GM23338 (cell line): Measurements from ENCODE around the gene MYH13. TPM values are rescaled to one million over a fixed set of nuclear protein-coding genes. Genes with fewer than 3 reads are reported as not detected.

Source experiments
- ATAC-seq: fragments of 200-7000 bp; cut with Tn5 transposase; 3 replicates; pipeline ENCODE4 v1.9.1; 2020
- DNase-seq: peaks from one replicate; pipeline ENCODE4 v3.0.0-alpha.2; 2015; ENCODE audit warnings: low spot score
- H2AFZ ChIP-seq: fragments of 200-600 bp; sonication (generic); 2 replicates; pipeline ENCODE4 v1.8.0; 2016; ENCODE audit warnings: antibody characterized with exemption, mild to moderate bottlenecking, moderate library complexity
- H3F3A ChIP-seq: fragments of 200-600 bp; sonication (generic); replicated peaks from 2 replicates; pipeline ENCODE4 v1.8.0; 2017; ENCODE audit warnings: antibody characterized with exemption, mixed run types, low read depth
- H3K27ac ChIP-seq: fragments of 200-600 bp; sonication (generic); 2 replicates; pipeline ENCODE4 v1.6.1; 2016; ENCODE audit warnings: low read depth
- H3K27me3 ChIP-seq: fragments of 200-600 bp; sonication (generic); 2 replicates; pipeline ENCODE4 v1.8.0; 2016; ENCODE audit warnings: mild to moderate bottlenecking, mixed run types, moderate library complexity; ENCODE audit not compliant: insufficient read depth
- H3K36me3 ChIP-seq: fragments of 200-600 bp; sonication (generic); 2 replicates; pipeline ENCODE4 v1.8.0; 2016; ENCODE audit warnings: mild to moderate bottlenecking; ENCODE audit not compliant: insufficient read depth
- H3K4me1 ChIP-seq: fragments of 200-600 bp; sonication (generic); 2 replicates; pipeline ENCODE4 v1.8.0; 2016; ENCODE audit warnings: mild to moderate bottlenecking, moderate library complexity; ENCODE audit not compliant: insufficient read depth
- H3K4me2 ChIP-seq: fragments of 200-600 bp; sonication (generic); 2 replicates; pipeline ENCODE4 v1.7.1; 2017; ENCODE audit warnings: mixed run types
- H3K4me3 ChIP-seq: fragments of 200-600 bp; sonication (generic); 2 replicates; pipeline ENCODE4 v1.6.1; 2016; ENCODE audit warnings: mixed run types
- H3K79me2 ChIP-seq: fragments of 200-600 bp; sonication (generic); replicated peaks from 2 replicates; pipeline ENCODE4 v1.8.0; 2017; ENCODE audit warnings: mild to moderate bottlenecking; ENCODE audit not compliant: insufficient read depth
- H3K9me2 ChIP-seq: fragments of 200-600 bp; sonication (generic); 2 replicates; pipeline ENCODE4 v1.8.0; 2017; ENCODE audit not compliant: insufficient read depth
- H4K20me1 ChIP-seq: fragments of 200-600 bp; sonication (generic); replicated peaks from 2 replicates; pipeline ENCODE4 v1.8.0; 2017; ENCODE audit warnings: mild to moderate bottlenecking; ENCODE audit not compliant: insufficient read depth
- H3K27ac Mint-ChIP-seq: 2 replicates; pipeline ENCODE4 v1.8.0; 2020; ENCODE audit warnings: inconsistent platforms, mild to moderate bottlenecking, moderate library complexity, mixed read lengths
- H3K27me3 Mint-ChIP-seq: 3 replicates; pipeline ENCODE4 v1.8.0; 2022; ENCODE audit warnings: low read depth, mild to moderate bottlenecking, moderate library complexity, mixed read lengths, inconsistent platforms; ENCODE audit not compliant: insufficient read depth, poor library complexity
- H3K36me3 Mint-ChIP-seq: 3 replicates; pipeline ENCODE4 v1.8.0; 2021; ENCODE audit warnings: low read depth, mild to moderate bottlenecking, inconsistent platforms, moderate library complexity, mixed read lengths
- H3K4me1 Mint-ChIP-seq: 3 replicates; pipeline ENCODE4 v1.8.0; 2020; ENCODE audit warnings: mild to moderate bottlenecking, inconsistent platforms, mixed read lengths
- H3K4me3 Mint-ChIP-seq: 3 replicates; pipeline ENCODE4 v1.8.0; 2021; ENCODE audit warnings: moderate library complexity, mild to moderate bottlenecking, inconsistent platforms, mixed read lengths
- H3K9me3 Mint-ChIP-seq: 3 replicates; pipeline ENCODE4 v1.8.0; 2020; ENCODE audit warnings: moderate library complexity, mild to moderate bottlenecking, inconsistent platforms, mixed read lengths
- EZH2 ChIP-seq: fragments of 200-600 bp; sonication (generic); IDR thresholded peaks from one replicate; pipeline ENCODE4 v1.8.0; 2017; ENCODE audit warnings: antibody characterized with exemption, mild to moderate bottlenecking, low read depth; ENCODE audit not compliant: unreplicated experiment
- JUNB ChIP-seq: IDR thresholded peaks from one replicate; pipeline ENCODE4 v1.6.1; 2016; ENCODE audit warnings: antibody characterized with exemption; ENCODE audit not compliant: unreplicated experiment
- ZNF114 ChIP-seq: fragments of 250-450 bp; sonication (Bioruptor Pico); IDR thresholded peaks from 2 replicates; pipeline ENCODE4 v1.5.0; 2020; ENCODE audit warnings: mild to moderate bottlenecking, moderate library complexity
- ZNF331 ChIP-seq: fragments of 250-450 bp; sonication (Bioruptor Pico); IDR thresholded peaks from 2 replicates; pipeline ENCODE4 v1.5.0; 2020; ENCODE audit warnings: low read depth, mild to moderate bottlenecking, moderate library complexity
- polyA plus RNA-seq: library from polyadenylated mRNA; unstranded; fragments of >200 nt; fragmentation: Nextera tagmentation; extraction: Ambion mirVana; gene quantifications from 2 replicates; pipeline ENCODE4 v1.2.1, GENCODE V29; 2016
- total RNA-seq: library from RNA; depleted of rRNA; stranded (reverse); fragments of >200 nt; shearing (Covaris generic); gene quantifications from 2 replicates; pipeline ENCODE4 v1.2.3, GENCODE V29; 2014
- TF ChIP-seq, protein P1 (sequence below), 2 experiments: fragments of 200-600 bp in 1 of 2; sonication (generic) in 1 of 2; conservative IDR thresholded peaks; 2 replicates each; pipeline versions ENCODE4 v1.5.1 to v1.6.1; 2016 to 2017; ENCODE audit warnings: antibody characterized with exemption in 2 of 2, low read depth in 2 of 2, mild to moderate bottlenecking in 2 of 2, moderate library complexity in 1 of 2
- TF ChIP-seq, protein P2 (sequence below): fragments of 250-450 bp; sonication (Bioruptor Pico); IDR thresholded peaks from 2 replicates; pipeline ENCODE4 v1.5.0; 2020; ENCODE audit warnings: mild to moderate bottlenecking, moderate library complexity

MYH13 gene
- total and polyA plus RNA-seq, 2 experiments from 2014 or later: not detected

DNA sequence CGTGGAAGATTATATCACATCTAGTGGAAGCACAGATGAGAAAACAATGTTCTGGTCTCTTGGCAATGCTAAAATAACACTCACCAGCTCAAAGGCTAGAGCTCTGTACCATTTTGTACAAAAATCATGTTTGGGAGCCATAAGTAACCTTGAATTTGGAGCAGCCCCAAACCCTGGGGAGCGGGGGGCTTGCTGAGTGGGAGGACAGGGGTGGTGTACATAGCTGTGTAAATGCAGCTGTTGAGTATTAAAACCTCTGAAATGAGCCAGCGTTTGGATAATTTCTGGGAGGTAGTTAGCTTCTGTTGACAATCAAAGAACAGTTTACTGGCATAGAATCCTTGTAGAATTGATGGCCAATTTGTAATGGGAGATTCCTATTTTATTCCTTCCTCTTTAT lies 44.6 kb upstream of the MYH13 start:
- H3F3A ChIP-seq: no peaks in the 10 kb centered on the region
- no peaks in the 10 kb centered on the region for H3K36me3 Mint-ChIP-seq
- no peaks in the 10 kb centered on the region for H3K9me2 ChIP-seq
- H3K4me3 ChIP-seq: no peak overlapping the region
- peak overlapping the region; percentile 89 for H3K27ac Mint-ChIP-seq
- H3K4me1 ChIP-seq: peaks cover 24% of the 10 kb centered on the region
- no peaks in the 10 kb centered on the region for H3K36me3 ChIP-seq
- no peaks in the 10 kb centered on the region for H3K27me3 ChIP-seq
- no peak overlapping the region for H3K27ac ChIP-seq
- no peaks in the 10 kb centered on the region for H3K9me3 Mint-ChIP-seq
- TF ChIP-seq ZNF114: no peak
- no peak for TF ChIP-seq ZNF331 (CRISPR knock-in tag)
- no peak for ATAC-seq
- peaks cover 30% of the 10 kb centered on the region for H3K4me1 Mint-ChIP-seq
- H3K4me2 ChIP-seq: no peak overlapping the region
- H3K4me3 Mint-ChIP-seq: no peak overlapping the region
- no peaks in the 10 kb centered on the region for H4K20me1 ChIP-seq
- DNase-seq: no peak
- peak overlapping the region; percentile 28; the same call in 1 of the 2 replicates for H2AFZ ChIP-seq
- H3K79me2 ChIP-seq: no peaks in the 10 kb centered on the region
- no peaks in the 10 kb centered on the region for H3K27me3 Mint-ChIP-seq

DNA sequence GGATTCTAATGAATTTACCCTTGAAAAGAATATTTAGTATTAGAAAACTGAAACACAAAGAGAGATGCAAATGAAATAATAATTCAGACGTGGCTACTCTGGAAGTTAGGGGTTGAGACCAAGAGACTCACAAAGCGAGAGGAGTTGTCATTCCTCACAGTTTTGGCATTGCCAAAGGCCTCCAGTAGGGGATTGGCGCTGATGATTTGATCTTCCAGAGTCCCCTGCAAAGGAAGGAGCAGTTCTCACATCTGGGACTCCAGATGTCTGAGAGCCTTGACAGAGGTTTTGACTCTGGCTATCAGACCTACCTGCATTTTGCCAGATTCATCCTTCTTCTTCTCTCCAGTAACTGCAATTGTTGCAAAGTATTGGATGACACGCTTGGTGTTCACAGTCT lies 42.4 kb upstream of the MYH13 start:
- no peaks in the 10 kb centered on the region for H3F3A ChIP-seq
- Mint-ChIP-seq H3K9me3 (no peaks in the 10 kb centered on the region), H3K27ac (no peak overlapping the region), H3K36me3 (no peaks in the 10 kb centered on the region), H3K4me3 (no peak overlapping the region), H3K4me1 (peaks cover 29% of the 10 kb centered on the region), H3K27me3 (no peaks in the 10 kb centered on the region)
- no peaks in the 10 kb centered on the region for H3K36me3 ChIP-seq
- H3K27me3 ChIP-seq: no peaks in the 10 kb centered on the region
- H3K27ac ChIP-seq: no peak overlapping the region
- no peaks in the 10 kb centered on the region for H4K20me1 ChIP-seq
- peaks cover 21% of the 10 kb centered on the region for H3K4me1 ChIP-seq
- peak; percentile 50; the same call in 2 of the 3 replicates for ATAC-seq
- H3K4me3 ChIP-seq: no peak overlapping the region
- no peak overlapping the region for H3K4me2 ChIP-seq
- H2AFZ ChIP-seq: no peak overlapping the region
- DNase-seq: peak; percentile 47
- TF ChIP-seq JUNB: no peak
- no peak for TF ChIP-seq ZNF331 (CRISPR knock-in tag)
- TF ChIP-seq EZH2: no peak
- TF ChIP-seq, protein P1, sequence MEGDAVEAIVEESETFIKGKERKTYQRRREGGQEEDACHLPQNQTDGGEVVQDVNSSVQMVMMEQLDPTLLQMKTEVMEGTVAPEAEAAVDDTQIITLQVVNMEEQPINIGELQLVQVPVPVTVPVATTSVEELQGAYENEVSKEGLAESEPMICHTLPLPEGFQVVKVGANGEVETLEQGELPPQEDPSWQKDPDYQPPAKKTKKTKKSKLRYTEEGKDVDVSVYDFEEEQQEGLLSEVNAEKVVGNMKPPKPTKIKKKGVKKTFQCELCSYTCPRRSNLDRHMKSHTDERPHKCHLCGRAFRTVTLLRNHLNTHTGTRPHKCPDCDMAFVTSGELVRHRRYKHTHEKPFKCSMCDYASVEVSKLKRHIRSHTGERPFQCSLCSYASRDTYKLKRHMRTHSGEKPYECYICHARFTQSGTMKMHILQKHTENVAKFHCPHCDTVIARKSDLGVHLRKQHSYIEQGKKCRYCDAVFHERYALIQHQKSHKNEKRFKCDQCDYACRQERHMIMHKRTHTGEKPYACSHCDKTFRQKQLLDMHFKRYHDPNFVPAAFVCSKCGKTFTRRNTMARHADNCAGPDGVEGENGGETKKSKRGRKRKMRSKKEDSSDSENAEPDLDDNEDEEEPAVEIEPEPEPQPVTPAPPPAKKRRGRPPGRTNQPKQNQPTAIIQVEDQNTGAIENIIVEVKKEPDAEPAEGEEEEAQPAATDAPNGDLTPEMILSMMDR (conservative IDR thresholded peaks at IDR 0.05; ENCODE audit: low read depth in 2 of 2): 0 out of 4 replicates have a peak, but pooled peaks of 1 of the 2 experiments have one; percentile 29
- TF ChIP-seq, protein P2, sequence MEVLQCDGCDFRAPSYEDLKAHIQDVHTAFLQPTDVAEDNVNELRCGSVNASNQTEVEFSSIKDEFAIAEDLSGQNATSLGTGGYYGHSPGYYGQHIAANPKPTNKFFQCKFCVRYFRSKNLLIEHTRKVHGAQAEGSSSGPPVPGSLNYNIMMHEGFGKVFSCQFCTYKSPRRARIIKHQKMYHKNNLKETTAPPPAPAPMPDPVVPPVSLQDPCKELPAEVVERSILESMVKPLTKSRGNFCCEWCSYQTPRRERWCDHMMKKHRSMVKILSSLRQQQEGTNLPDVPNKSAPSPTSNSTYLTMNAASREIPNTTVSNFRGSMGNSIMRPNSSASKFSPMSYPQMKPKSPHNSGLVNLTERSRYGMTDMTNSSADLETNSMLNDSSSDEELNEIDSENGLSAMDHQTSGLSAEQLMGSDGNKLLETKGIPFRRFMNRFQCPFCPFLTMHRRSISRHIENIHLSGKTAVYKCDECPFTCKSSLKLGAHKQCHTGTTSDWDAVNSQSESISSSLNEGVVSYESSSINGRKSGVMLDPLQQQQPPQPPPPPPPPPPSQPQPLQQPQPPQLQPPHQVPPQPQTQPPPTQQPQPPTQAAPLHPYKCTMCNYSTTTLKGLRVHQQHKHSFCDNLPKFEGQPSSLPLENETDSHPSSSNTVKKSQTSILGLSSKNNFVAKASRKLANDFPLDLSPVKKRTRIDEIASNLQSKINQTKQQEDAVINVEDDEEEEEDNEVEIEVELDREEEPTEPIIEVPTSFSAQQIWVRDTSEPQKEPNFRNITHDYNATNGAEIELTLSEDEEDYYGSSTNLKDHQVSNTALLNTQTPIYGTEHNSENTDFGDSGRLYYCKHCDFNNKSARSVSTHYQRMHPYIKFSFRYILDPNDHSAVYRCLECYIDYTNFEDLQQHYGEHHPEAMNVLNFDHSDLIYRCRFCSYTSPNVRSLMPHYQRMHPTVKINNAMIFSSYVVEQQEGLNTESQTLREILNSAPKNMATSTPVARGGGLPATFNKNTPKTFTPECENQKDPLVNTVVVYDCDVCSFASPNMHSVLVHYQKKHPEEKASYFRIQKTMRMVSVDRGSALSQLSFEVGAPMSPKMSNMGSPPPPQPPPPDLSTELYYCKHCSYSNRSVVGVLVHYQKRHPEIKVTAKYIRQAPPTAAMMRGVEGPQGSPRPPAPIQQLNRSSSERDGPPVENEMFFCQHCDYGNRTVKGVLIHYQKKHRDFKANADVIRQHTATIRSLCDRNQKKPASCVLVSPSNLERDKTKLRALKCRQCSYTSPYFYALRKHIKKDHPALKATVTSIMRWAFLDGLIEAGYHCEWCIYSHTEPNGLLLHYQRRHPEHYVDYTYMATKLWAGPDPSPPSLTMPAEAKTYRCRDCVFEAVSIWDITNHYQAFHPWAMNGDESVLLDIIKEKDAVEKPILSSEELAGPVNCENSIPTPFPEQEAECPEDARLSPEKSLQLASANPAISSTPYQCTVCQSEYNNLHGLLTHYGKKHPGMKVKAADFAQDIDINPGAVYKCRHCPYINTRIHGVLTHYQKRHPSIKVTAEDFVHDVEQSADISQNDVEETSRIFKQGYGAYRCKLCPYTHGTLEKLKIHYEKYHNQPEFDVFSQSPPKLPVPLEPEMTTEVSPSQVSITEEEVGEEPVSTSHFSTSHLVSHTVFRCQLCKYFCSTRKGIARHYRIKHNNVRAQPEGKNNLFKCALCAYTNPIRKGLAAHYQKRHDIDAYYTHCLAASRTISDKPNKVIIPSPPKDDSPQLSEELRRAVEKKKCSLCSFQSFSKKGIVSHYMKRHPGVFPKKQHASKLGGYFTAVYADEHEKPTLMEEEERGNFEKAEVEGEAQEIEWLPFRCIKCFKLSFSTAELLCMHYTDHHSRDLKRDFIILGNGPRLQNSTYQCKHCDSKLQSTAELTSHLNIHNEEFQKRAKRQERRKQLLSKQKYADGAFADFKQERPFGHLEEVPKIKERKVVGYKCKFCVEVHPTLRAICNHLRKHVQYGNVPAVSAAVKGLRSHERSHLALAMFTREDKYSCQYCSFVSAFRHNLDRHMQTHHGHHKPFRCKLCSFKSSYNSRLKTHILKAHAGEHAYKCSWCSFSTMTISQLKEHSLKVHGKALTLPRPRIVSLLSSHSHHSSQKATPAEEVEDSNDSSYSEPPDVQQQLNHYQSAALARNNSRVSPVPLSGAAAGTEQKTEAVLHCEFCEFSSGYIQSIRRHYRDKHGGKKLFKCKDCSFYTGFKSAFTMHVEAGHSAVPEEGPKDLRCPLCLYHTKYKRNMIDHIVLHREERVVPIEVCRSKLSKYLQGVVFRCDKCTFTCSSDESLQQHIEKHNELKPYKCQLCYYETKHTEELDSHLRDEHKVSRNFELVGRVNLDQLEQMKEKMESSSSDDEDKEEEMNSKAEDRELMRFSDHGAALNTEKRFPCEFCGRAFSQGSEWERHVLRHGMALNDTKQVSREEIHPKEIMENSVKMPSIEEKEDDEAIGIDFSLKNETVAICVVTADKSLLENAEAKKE (CRISPR knock-in tag): no peak
- TF ChIP-seq ZNF114: no peak
- no peaks in the 10 kb centered on the region for H3K9me2 ChIP-seq
- no peaks in the 10 kb centered on the region for H3K79me2 ChIP-seq
